GM21528 (cell line): ENCODE measurements around the gene LTF.

Experiments
- ATAC-seq: cut with Tn5 transposase; IDR thresholded peaks from one replicate; pipeline ENCODE4 v1.9.1; 2021; ENCODE audit warnings: mild to moderate bottlenecking, moderate library complexity; ENCODE audit not compliant: unreplicated experiment, low FRiP score

Gene LTF

GRCh38 chr3:46491089-46492070 lies 26.7 kb upstream of the LTF start:
- ATAC-seq: no peak

DNA sequence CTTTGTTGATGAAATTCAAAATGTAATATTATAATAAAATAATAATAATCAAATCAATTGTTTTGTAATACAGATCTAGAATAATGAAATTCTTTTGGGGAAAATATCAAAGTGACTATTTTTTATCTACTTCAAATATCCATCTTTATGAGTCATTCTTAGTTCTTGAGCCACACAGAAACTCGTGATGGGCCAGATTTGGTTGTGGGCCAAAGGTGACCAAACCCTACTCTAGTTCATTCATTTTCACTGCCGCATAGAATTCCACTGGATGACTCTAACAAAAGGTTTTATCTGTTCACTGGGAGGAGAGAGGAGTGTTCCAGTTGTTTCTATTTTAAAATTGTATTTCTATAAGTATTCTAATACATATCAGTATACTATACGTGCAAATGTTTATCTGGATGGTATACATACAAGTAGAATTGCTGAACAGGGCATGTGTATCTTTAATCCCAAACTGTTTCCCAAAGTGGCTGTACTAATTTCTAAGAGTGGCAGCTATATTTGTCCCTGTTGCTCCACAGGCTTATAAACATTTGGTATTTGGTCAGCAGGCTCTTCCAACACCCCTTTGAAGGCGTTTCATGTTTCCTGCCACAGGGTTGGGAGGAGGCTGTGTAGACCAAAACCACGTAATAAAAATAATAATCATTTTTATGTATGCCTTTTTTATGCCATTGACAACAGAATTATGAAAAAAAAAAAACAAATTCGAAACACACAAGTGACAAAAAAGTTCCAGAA lies 25.8 kb upstream of the LTF start:
- no peak for ATAC-seq

DNA sequence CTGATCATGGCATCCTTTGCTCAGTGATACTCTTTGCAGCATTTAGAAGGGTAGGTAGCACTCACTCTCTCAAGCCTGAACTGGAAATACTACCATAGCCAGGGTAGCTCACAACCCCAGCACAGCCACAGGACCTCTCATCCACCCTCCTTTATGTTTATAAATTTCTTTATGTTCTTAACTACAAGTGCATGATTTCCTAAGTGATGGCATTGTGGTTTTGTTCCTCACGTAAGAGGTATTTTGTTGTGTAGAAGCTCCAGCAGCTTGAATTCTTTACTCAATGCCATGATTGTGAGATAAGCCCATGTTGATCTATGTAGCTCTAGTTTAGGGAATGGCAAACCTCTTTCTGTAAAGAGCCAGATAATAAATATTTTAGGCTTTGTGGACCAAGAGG lies 25.2 kb upstream of the LTF start:
- ATAC-seq: no peak

GRCh38 chr3:46489381-46489780 lies 24.7 kb upstream of the LTF start:
- no peak for ATAC-seq

DNA sequence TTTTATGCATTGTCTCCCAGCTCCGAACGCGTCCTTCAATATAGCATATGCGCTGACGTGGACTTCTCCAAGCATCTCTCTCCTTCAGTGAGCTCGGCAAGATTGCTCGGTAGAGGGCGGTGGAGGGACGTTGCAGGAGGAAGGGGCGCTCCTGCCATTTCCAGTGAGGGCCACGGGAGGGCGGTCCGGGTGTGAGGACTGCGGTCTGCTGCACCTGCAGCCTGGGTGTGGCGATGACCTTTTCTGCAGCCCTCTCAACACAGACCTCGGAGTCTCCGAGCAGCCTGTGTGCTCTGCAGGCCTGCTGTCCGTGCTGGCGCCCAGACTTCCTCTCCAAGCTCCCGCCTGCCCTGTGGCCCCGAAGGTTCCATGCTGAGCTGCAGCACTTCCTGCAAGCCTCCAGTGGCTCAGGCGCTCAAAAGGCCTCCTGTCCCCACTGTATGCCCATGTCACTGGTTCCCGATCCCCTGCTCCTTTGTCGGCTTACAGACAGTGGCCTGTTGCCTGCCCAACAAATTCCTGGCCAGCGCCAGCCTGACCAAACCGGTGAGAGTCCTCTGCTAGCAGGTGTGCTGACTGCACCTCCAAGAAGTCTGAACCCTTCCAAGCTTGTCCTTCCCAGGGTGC lies 24.1 kb upstream of the LTF start:
- ATAC-seq: peak; percentile 87

- ATAC-seq: no peak
These were observed 21.1 kb upstream of the LTF start for GRCh38 chr3:46485779-46486175.

- no peak for ATAC-seq
These were observed 20.4 kb upstream of the LTF start for GRCh38 chr3:46484911-46485778.

GRCh38 chr3:46484388-46484787 lies 19.7 kb upstream of the LTF start:
- ATAC-seq: no peak

DNA sequence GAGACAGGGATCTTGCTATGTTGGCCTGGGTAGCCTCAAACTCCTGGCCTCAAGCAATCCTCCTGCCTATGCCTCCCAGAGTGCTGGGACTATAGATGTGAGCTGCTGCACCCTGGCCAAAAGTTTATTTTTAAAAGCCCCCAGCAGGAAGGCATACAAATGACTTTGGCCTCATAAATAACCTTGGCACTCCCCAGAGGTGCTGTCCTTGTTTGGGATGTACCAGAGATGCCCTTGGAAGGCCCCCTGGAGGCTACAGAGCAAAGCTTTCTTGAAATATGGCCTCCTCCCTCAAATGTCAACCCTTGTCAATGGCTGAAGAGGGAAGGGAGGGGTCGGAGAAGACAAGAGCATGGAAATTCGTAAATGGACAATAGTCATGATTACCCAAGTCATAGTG lies 19.1 kb upstream of the LTF start:
- no peak for ATAC-seq

- no peak for ATAC-seq
These were observed 18.1 kb upstream of the LTF start for GRCh38 chr3:46482632-46483350.

DNA sequence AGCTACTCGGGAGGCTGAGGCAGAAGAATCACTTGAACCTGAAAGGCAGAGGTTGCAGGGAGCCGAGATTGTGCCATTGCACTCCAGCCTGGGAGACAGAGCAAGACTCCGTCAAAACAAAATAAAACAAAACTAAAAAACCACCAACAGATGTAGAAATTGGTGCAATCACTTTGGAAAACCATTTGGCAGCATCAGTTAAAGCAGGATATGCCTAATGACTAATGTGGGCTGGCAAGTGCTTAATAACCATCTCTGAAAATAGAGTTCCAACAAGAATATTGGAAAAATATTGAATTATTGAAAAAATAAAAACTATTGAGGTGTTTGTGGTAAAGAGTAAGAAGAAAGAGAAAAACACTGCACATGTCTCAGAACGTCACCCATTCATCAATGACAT lies 16.9 kb upstream of the LTF start:
- ATAC-seq: no peak

DNA sequence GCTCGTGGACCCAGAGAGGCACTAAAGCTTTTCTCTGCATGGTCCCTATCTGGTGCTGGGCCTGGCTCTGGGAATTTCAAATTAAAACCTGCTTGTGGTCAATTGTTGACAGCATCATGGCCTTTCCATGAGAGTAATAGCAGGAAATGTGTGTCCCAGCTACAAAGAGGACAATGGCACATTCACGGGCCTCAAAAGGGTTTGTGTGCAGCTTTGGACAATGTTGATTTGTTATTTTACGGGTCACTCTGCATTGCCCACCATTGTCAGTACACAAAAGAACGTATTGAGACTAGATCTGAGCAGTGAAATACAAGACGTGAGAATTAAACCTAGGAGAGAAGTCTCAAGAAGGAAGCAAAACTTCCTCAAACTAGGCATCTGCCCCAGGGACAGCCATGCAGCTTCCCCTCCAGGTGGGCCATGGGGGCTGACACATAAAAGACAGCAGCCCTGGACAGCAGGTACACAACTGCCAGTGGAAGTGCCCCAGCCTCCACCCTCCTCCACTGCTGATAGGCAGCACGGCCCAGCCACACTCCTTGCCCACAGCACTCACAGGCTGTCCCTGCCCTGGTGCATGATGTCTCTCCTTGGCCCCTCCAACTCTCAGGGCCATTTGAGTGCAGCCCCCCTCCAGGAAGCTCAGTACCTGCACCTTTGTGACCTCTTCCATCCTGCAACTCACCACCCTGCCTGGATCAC lies 15.9 kb upstream of the LTF start:
- ATAC-seq: no peak

- no peak for ATAC-seq
These were observed 15.0 kb upstream of the LTF start for GRCh38 chr3:46479696-46480095.

DNA sequence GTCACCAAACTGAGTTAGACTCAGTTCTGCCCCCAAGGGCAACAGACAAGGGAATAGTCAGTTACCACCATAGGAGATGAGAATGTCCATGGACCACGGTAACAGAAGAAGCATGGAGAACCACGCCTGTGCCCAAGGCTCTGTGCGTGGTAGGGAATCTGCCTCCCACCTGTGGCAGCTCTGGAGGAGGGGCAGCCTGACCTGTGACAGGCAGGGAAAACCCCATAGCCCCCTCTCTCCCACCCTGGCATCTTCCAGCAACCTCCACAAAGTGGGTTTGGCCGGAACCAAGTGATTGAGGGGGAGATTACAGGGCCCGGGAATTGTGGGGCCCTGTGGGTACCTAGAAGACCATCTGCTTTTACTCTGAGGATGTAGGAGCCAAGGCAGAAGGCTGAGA lies 14.3 kb upstream of the LTF start:
- ATAC-seq: no peak

- no peak for ATAC-seq
These were observed 13.6 kb upstream of the LTF start for GRCh38 chr3:46478341-46478740.

GRCh38 chr3:46477756-46478155 lies 13.1 kb upstream of the LTF start:
- no peak for ATAC-seq

DNA sequence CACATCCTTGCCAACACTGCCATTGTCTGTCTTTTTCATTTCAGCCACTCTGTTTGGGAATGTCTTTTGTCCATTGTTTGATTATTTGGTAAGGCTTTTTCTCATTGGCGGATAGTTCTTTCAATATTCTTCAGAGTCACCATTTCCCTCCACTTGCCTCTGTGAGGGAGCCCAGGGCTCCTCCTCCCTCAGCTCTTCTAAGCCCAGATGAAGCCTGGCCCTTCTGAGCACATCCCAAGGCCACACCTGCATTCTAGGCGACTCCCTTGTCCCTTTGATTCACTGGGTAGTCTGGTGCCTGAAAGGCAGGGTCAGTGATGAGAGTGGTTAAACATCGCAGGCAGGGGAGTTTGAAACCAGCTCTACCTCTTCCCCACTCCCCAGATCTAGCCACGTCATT lies 12.4 kb upstream of the LTF start:
- ATAC-seq: no peak

DNA sequence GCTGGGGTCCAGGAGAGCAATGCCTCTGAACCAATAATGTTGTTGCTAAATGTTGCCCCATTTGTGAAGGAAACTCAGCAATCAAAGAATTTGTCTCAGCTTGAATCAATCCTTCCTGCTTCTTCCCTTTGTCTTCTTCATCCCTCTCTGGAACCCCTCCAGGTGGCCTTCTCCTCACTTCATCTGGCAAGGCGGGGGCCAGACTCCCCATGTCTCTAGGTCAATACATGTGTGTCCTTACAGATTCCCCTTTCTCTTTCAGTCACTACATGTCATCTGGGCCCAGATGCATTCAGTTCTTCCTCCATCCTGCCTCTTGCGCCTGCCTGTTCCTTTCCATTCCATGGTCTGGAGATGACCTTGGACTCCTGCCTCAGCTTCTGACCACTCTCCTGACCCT lies 8.0 kb upstream of the LTF start:
- ATAC-seq: no peak

DNA sequence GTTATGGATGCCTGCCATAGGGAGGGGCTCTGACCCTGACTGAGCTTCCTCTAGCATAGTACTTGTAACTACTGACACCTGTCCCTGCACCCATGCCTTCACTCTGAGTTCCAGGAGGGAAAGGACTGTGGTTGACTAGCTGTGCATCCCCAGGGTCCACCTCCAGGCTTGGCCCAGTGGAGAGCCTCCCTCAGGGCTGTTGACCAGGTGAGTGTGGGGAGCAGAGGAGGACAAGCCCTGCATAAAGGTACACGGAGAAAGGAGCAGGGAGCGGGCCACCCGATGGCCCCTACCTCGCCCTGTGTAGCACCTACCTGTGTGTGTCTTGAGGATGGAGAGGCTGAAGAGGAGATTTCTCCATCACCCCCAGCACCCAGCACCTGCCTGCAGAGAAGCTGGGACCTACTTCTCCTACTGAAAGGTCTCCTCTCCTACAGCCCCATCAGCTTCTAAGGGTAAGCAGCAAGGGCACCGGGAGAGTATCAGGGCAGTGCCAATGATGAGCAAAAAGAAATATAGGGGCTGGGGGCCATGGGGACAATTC lies 6.7 kb upstream of the LTF start:
- ATAC-seq: no peak
